PC-9 (cell line): ENCODE measurements around the gene WSCD2.

Experiments
- CTCF ChIP-seq: fragments of 200-600 bp; sonication (generic); conservative IDR thresholded peaks from 2 replicates; pipeline ENCODE4 v1.6.1; 2017; ENCODE audit warnings: mixed run types, antibody characterized with exemption, mild to moderate bottlenecking, moderate library complexity
- EZH2 ChIP-seq: fragments of 200-600 bp; sonication (generic); IDR thresholded peaks from 2 replicates; pipeline ENCODE4 v1.8.0; 2017; ENCODE audit warnings: antibody characterized with exemption, low read depth

GRCh38 chr12:108297424-108297823, 168.3 kb downstream of the WSCD2 start:
- TF ChIP-seq CTCF = no peak
- TF ChIP-seq EZH2 = no peak
